Type B pancreatic cell (in vitro differentiated cells): ENCODE data around the gene PHOSPHO1. TPM values are rescaled to one million over a fixed set of nuclear protein-coding genes. Genes with fewer than 3 reads are reported as not detected.

Experiments
- DNase-seq: peaks from one replicate; pipeline ENCODE4 v3.0.0; 2021; ENCODE audit warnings: mixed read lengths; ENCODE audit not compliant: unreplicated experiment; ENCODE audit errors: extremely low spot score
- H3K27ac Mint-ChIP-seq: 2 replicates; pipeline ENCODE4 v1.8.0; 2021; ENCODE audit warnings: mild to moderate bottlenecking, mixed read lengths
- H3K27me3 Mint-ChIP-seq: 2 replicates; pipeline ENCODE4 v1.8.0; 2021; ENCODE audit warnings: mixed read lengths
- H3K36me3 Mint-ChIP-seq: 2 replicates; pipeline ENCODE4 v1.8.0; 2021; ENCODE audit warnings: mixed read lengths
- H3K4me1 Mint-ChIP-seq: one replicate; pipeline ENCODE4 v1.8.0; 2021; ENCODE audit warnings: mixed read lengths; ENCODE audit not compliant: unreplicated experiment
- H3K4me3 Mint-ChIP-seq: 2 replicates; pipeline ENCODE4 v1.8.0; 2021; ENCODE audit warnings: mild to moderate bottlenecking, mixed read lengths
- H3K9me3 Mint-ChIP-seq: 2 replicates; pipeline ENCODE4 v1.8.0; 2021; ENCODE audit warnings: mixed read lengths
- total RNA-seq: library from RNA; stranded (reverse); gene quantifications from 2 replicates; pipeline ENCODE4 v1.2.1, GENCODE V29; 2021; ENCODE audit warnings: low replicate concordance
- TF ChIP-seq, protein P1 (sequence below): fragments of 200-600 bp; sonication (generic); conservative IDR thresholded peaks from 2 replicates; pipeline ENCODE4 v1.5.0; 2021; ENCODE audit warnings: antibody characterized with exemption, mild to moderate bottlenecking

Gene PHOSPHO1
- total RNA-seq, 1 donor from 2014 or later = not detected

DNA sequence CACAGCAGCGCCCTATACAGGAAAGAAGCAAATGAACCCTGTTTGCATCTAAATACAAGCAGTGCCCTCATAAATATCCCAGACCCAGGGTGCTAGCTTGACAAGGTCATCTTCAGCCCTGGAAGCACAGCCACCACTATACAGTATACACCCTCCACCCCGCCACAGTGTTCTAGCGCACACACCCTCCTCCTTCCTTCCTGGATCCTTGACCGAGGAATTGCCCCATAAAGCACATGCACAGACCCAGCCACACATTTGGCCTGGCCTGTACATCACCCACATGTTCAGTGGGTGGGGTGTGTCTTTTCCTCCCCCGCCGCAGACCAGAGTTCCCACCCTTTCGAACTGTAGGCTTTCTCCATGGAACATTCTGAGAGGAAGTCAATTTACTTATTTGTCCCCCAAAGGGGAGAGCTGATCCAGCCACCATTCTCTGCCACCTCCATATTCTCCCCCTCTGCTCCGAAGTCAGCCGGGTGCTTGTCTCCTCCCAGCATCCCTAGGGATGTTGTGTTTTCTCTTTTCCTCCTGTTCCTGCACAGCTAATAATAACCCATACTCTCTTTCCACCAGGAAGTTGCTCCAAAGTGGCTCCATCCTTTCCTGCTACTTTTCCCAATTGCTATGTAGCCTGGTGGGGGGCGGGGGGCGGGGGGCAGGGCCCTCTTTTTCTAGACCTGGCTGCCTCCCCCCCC is 13.5 kb downstream of the PHOSPHO1 start:
- Mint-ChIP-seq H3K36me3 (no peaks in the 10 kb centered on the region), H3K4me1 (no peaks in the 10 kb centered on the region), H3K27ac (no peak overlapping the region), H3K27me3 (peaks cover 28% of the 10 kb centered on the region), H3K4me3 (no peak overlapping the region), H3K9me3 (no peaks in the 10 kb centered on the region)
- no peak for DNase-seq
- TF ChIP-seq, protein P1, sequence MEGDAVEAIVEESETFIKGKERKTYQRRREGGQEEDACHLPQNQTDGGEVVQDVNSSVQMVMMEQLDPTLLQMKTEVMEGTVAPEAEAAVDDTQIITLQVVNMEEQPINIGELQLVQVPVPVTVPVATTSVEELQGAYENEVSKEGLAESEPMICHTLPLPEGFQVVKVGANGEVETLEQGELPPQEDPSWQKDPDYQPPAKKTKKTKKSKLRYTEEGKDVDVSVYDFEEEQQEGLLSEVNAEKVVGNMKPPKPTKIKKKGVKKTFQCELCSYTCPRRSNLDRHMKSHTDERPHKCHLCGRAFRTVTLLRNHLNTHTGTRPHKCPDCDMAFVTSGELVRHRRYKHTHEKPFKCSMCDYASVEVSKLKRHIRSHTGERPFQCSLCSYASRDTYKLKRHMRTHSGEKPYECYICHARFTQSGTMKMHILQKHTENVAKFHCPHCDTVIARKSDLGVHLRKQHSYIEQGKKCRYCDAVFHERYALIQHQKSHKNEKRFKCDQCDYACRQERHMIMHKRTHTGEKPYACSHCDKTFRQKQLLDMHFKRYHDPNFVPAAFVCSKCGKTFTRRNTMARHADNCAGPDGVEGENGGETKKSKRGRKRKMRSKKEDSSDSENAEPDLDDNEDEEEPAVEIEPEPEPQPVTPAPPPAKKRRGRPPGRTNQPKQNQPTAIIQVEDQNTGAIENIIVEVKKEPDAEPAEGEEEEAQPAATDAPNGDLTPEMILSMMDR = no peak

DNA sequence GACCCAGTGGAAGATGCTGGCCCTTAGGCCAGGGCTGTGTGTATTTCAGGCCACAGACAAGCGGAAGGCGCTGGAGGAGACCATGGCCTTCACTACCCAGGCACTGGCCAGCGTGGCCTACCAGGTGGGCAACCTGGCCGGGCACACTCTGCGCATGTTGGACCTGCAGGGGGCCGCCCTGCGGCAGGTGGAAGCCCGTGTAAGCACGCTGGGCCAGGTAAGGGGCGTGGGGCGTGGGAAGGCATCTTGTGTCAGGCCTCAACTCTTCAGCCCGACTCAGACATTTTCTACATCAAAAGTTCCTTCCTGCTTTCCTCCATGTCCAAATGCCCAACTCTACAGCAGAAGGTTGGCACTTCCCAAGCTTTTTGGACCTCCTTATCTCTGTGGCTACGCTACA is 14.1 kb downstream of the PHOSPHO1 start:
- H3K4me3 Mint-ChIP-seq = no peak overlapping the region
- H3K4me1 Mint-ChIP-seq = no peaks in the 10 kb centered on the region
- no peaks in the 10 kb centered on the region for H3K36me3 Mint-ChIP-seq
- no peaks in the 10 kb centered on the region for H3K9me3 Mint-ChIP-seq
- TF ChIP-seq, protein P1 = no peak
- DNase-seq = no peak
- no peak overlapping the region for H3K27ac Mint-ChIP-seq
- peaks cover 22% of the 10 kb centered on the region for H3K27me3 Mint-ChIP-seq

DNA sequence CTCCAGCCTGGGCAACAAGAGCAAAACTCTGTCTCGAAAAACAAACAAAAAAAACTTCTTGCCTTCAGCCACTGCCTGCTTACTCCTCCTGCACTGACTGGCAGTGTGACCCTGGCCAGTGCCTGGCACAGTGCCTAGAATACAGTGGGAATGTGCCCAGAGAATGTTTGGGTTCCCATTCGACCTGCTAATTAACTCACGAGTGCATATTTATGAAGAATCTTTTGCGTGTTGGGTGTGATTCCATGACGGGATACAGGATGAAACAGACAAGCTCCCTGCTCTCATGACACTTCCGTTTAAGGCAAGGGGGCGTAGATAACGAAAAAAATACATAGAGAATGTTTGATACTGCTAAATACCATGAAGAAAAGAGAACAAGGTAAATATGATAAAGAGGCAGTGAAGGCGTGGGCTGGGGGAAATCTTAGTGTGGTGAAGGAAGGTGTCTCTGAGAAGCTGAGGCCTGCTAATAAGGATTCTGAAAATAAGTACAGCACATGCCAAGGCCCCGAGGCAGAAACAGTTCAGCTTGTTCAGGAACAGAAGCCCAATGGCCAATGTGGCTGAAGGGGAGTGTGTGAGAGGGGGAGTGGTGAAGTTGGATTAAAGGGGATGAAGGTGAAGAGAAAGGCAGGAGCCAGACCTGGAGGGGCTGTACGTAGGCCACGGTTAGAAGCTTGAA is 15.8 kb downstream of the PHOSPHO1 start:
- no peak overlapping the region for H3K4me3 Mint-ChIP-seq
- no peaks in the 10 kb centered on the region for H3K9me3 Mint-ChIP-seq
- H3K4me1 Mint-ChIP-seq = peaks cover 4% of the 10 kb centered on the region
- no peak for DNase-seq
- TF ChIP-seq, protein P1 = no peak
- H3K36me3 Mint-ChIP-seq = no peaks in the 10 kb centered on the region
- no peak overlapping the region for H3K27ac Mint-ChIP-seq
- peaks cover 29% of the 10 kb centered on the region for H3K27me3 Mint-ChIP-seq

DNA sequence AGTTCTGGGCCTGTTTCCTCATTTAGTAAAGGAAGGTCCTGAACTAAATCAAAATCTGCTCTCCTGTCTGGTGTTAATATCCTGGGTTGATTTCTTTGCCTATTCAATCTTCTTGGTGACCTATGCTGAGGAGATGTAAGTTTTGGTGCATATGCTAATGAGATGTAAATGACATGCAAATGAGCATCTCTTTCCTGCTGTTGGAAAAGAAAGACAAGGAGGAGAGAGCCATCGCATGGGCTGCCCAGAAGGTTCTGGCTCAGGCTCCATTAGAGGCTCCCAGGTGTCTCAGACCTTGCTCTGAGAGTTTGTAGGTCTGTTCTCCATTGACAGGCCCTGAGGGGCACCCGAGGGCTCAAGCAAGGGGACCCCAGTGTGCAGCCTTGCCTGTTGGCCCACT is 16.7 kb downstream of the PHOSPHO1 start:
- Mint-ChIP-seq H3K36me3 (no peaks in the 10 kb centered on the region), H3K4me1 (peaks cover 5% of the 10 kb centered on the region), H3K27ac (no peak overlapping the region), H3K4me3 (no peak overlapping the region), H3K27me3 (peaks cover 37% of the 10 kb centered on the region), H3K9me3 (no peaks in the 10 kb centered on the region)
- no peak for DNase-seq
- TF ChIP-seq, protein P1 = no peak

DNA sequence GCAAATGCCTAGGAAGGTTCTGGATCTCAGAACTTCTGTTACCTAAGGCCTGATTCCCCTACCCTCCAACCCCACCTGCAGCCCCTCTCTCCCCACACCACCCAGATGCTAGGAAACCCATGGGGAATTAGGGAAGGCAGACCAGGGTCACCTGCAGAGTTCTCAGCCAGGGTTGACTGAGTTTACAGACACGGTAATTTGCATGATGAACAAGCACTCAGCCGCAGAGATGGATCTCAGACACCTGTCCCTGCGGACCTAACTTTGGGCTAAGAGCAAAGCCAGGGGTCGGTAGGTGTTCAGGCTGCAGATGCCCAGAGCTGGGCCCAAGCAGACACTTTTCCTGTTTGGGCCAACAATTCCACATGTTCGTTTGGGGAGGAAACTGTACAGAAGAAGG is 17.2 kb downstream of the PHOSPHO1 start:
- peaks cover 5% of the 10 kb centered on the region for H3K4me1 Mint-ChIP-seq
- TF ChIP-seq, protein P1 = no peak
- no peaks in the 10 kb centered on the region for H3K36me3 Mint-ChIP-seq
- no peaks in the 10 kb centered on the region for H3K9me3 Mint-ChIP-seq
- no peak for DNase-seq
- no peak overlapping the region for H3K4me3 Mint-ChIP-seq
- peaks cover 39% of the 10 kb centered on the region for H3K27me3 Mint-ChIP-seq
- H3K27ac Mint-ChIP-seq = no peak overlapping the region
